ENCODE data around the gene CAMK1D.

The CAMK1D gene

GRCh38 chr10:12346707-12347106 is 2.6 kb upstream of the CAMK1D start:
- Histone ChIP-seq H3K27me3 (ENCODE audit: insufficient read depth, low read length, poor library complexity) (peaks cover 17% of the 10 kb centered on the region), H3K4me3 (ENCODE audit: low read depth in 1 of 2, low read length in 2 of 2) (no peak overlapping the region), H3K4me2 (ENCODE audit: insufficient read depth, low read length) (no peak overlapping the region), H3K9ac (ENCODE audit: low read depth, low read length) (no peak overlapping the region), H4K20me1 (ENCODE audit: insufficient read depth, low read length) (peaks cover 18% of the 10 kb centered on the region), H2AFZ (ENCODE audit: low read depth, low read length) (no peak overlapping the region), H3K79me2 (ENCODE audit: insufficient read depth, low read length) (no peaks in the 10 kb centered on the region), H3K4me1 (ENCODE audit: insufficient read depth, low read length) (peaks cover 29% of the 10 kb centered on the region), H3K9me3 (ENCODE audit: insufficient read depth, low read length, severe bottlenecking) (no peaks in the 10 kb centered on the region), H3K27ac (ENCODE audit: low read length) (no peak overlapping the region), H3K36me3 (ENCODE audit: insufficient read depth, low read length) (no peaks in the 10 kb centered on the region; the same call in 1 of the 2 replicates)
- TF ChIP-seq EZH2 (IDR thresholded peaks at IDR 0.05; ENCODE audit: borderline replicate concordance, low read depth, low read length, severe bottlenecking), result no peak
- TF ChIP-seq, protein P1, sequence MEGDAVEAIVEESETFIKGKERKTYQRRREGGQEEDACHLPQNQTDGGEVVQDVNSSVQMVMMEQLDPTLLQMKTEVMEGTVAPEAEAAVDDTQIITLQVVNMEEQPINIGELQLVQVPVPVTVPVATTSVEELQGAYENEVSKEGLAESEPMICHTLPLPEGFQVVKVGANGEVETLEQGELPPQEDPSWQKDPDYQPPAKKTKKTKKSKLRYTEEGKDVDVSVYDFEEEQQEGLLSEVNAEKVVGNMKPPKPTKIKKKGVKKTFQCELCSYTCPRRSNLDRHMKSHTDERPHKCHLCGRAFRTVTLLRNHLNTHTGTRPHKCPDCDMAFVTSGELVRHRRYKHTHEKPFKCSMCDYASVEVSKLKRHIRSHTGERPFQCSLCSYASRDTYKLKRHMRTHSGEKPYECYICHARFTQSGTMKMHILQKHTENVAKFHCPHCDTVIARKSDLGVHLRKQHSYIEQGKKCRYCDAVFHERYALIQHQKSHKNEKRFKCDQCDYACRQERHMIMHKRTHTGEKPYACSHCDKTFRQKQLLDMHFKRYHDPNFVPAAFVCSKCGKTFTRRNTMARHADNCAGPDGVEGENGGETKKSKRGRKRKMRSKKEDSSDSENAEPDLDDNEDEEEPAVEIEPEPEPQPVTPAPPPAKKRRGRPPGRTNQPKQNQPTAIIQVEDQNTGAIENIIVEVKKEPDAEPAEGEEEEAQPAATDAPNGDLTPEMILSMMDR (IDR thresholded peaks at IDR 0.05; ENCODE audit: borderline replicate concordance, extremely low read depth, low read length, poor library complexity, severe bottlenecking), result no peak
- ATAC-seq (ENCODE audit: insufficient read depth, low read depth), result no peak
- no peak for DNase-seq

- Histone ChIP-seq H3K9ac (ENCODE audit: low read depth, low read length) (peak overlapping the region; percentile 79), H3K27ac (ENCODE audit: low read length) (peak overlapping the region; percentile 70), H3K4me3 (ENCODE audit: low read depth in 1 of 2, low read length in 2 of 2) (peak overlapping the region; percentile 28 to 65; a peak in 3 of 4 replicates), H3K9me3 (ENCODE audit: insufficient read depth, low read length, severe bottlenecking) (no peaks in the 10 kb centered on the region), H3K27me3 (ENCODE audit: insufficient read depth, low read length, poor library complexity) (peaks cover 15% of the 10 kb centered on the region), H3K36me3 (ENCODE audit: insufficient read depth, low read length) (no peaks in the 10 kb centered on the region; the same call in 1 of the 2 replicates), H4K20me1 (ENCODE audit: insufficient read depth, low read length) (peaks cover 28% of the 10 kb centered on the region), H3K79me2 (ENCODE audit: insufficient read depth, low read length) (no peaks in the 10 kb centered on the region), H2AFZ (ENCODE audit: low read depth, low read length) (peak overlapping the region; percentile 65), H3K4me2 (ENCODE audit: insufficient read depth, low read length) (peak overlapping the region; percentile 100), H3K4me1 (ENCODE audit: insufficient read depth, low read length) (peaks cover 29% of the 10 kb centered on the region)
- DNase-seq (no peak), ATAC-seq (ENCODE audit: insufficient read depth, low read depth) (no peak)
- TF ChIP-seq, protein P1 (IDR thresholded peaks at IDR 0.05; ENCODE audit: borderline replicate concordance, extremely low read depth, low read length, poor library complexity, severe bottlenecking), result no peak
- no peak for TF ChIP-seq EZH2 (IDR thresholded peaks at IDR 0.05; ENCODE audit: borderline replicate concordance, low read depth, low read length, severe bottlenecking)
Measured at GRCh38 chr10:12348294-12348869, 965 bp upstream of the CAMK1D start.

DNA sequence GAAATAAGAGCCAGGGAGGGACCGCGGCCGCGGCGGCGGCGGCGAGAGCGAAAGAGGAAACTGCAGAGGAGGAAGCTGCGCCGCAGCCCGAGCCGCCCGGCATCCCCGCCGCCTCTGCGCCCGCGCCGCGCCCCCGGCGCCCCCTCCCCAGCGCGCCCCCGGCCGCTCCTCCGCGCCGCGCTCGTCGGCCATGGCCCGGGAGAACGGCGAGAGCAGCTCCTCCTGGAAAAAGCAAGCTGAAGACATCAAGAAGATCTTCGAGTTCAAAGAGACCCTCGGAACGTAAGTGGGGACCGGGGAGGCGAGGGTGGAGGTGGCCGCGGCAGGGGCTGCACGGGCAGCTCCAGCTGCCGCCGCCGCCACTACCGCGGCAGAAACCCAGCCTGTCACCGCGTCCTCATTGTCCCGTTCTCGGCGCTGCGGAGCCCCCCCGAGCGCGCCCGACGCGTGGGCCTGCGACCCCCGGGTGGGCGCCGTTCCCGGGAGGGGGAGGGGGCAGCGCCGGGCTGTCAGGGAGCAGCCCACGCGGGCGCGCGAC is 351 bp downstream of the CAMK1D start:
- Histone ChIP-seq H3K27ac (ENCODE audit: low read length) (peak overlapping the region; percentile 65), H3K9ac (ENCODE audit: low read depth, low read length) (peak overlapping the region; percentile 79), H2AFZ (ENCODE audit: low read depth, low read length) (peak overlapping the region; percentile 93), H4K20me1 (ENCODE audit: insufficient read depth, low read length) (peaks cover 29% of the 10 kb centered on the region), H3K9me3 (ENCODE audit: insufficient read depth, low read length, severe bottlenecking) (no peaks in the 10 kb centered on the region), H3K79me2 (ENCODE audit: insufficient read depth, low read length) (no peaks in the 10 kb centered on the region), H3K4me3 (ENCODE audit: low read depth in 1 of 2, low read length in 2 of 2) (peak overlapping the region; percentile 56 to 88), H3K27me3 (ENCODE audit: insufficient read depth, low read length, poor library complexity) (peaks cover 15% of the 10 kb centered on the region), H3K4me1 (ENCODE audit: insufficient read depth, low read length) (peaks cover 29% of the 10 kb centered on the region), H3K36me3 (ENCODE audit: insufficient read depth, low read length) (no peaks in the 10 kb centered on the region; the same call in 1 of the 2 replicates), H3K4me2 (ENCODE audit: insufficient read depth, low read length) (peak overlapping the region; percentile 100)
- DNase-seq (no peak), ATAC-seq (ENCODE audit: insufficient read depth, low read depth) (no peak)
- TF ChIP-seq, protein P1 (IDR thresholded peaks at IDR 0.05; ENCODE audit: borderline replicate concordance, extremely low read depth, low read length, poor library complexity, severe bottlenecking), result no peak
- peak; percentile 62 for TF ChIP-seq EZH2 (IDR thresholded peaks at IDR 0.05; ENCODE audit: borderline replicate concordance, low read depth, low read length, severe bottlenecking)

Data from DND-41 (cell line).